PC-3 (cell line): ENCODE measurements around the gene SEMA3D.

Experiments used
- EZH2 ChIP-seq: fragments of 300-600 bp; sonication (generic); IDR thresholded peaks from one replicate; pipeline ENCODE4 v1.6.1; 2017; ENCODE audit warnings: antibody characterized with exemption, mild to moderate bottlenecking, low read length; ENCODE audit not compliant: unreplicated experiment
- EZH2phosphoT487 ChIP-seq: fragments of 300-600 bp; sonication (generic); IDR thresholded peaks from 2 replicates; pipeline ENCODE4 v1.6.1; 2018; ENCODE audit warnings: mild to moderate bottlenecking, antibody characterized with exemption, low read length, borderline replicate concordance
- TF ChIP-seq, protein P1 (sequence below): fragments of 300-600 bp; sonication (generic); conservative IDR thresholded peaks from 2 replicates; pipeline ENCODE4 v1.5.1; 2017; ENCODE audit warnings: antibody characterized with exemption, low read depth, mild to moderate bottlenecking, low read length

DNA sequence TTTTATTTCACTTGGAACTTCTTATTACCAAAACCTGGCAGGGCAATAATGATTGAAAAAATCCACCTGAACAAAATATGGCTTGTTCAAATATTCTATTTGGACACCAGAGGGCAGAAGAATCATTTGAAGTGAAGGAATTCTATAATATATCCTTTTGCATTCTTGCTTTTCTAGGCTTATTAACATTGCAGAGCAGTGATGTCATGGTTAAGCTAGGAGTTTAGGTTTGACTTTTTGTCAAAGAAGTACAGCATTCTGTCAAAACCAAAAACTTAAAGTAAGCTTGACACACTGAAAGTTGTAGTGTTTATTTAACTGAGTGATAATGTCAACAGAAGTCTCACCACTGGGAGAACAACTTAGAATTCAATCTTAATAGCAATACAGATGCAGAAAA is 156.0 kb downstream of the SEMA3D start:
- TF ChIP-seq EZH2: no peak
- no peak for TF ChIP-seq EZH2phosphoT487
- TF ChIP-seq, protein P1, sequence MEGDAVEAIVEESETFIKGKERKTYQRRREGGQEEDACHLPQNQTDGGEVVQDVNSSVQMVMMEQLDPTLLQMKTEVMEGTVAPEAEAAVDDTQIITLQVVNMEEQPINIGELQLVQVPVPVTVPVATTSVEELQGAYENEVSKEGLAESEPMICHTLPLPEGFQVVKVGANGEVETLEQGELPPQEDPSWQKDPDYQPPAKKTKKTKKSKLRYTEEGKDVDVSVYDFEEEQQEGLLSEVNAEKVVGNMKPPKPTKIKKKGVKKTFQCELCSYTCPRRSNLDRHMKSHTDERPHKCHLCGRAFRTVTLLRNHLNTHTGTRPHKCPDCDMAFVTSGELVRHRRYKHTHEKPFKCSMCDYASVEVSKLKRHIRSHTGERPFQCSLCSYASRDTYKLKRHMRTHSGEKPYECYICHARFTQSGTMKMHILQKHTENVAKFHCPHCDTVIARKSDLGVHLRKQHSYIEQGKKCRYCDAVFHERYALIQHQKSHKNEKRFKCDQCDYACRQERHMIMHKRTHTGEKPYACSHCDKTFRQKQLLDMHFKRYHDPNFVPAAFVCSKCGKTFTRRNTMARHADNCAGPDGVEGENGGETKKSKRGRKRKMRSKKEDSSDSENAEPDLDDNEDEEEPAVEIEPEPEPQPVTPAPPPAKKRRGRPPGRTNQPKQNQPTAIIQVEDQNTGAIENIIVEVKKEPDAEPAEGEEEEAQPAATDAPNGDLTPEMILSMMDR: peak; percentile 71
